B cell (primary cell): ENCODE data around the gene NOS3. TPM values are rescaled to one million over a fixed set of nuclear protein-coding genes. Genes with fewer than 3 reads are reported as not detected.

ENCODE experiments used
- ATAC-seq: fragments of 200-7000 bp; cut with Tn5 transposase; one replicate; pipeline ENCODE4 v1.10.0; 2021; ENCODE audit warnings: low read depth, mild to moderate bottlenecking, moderate number of reproducible peaks, moderate library complexity
- CTCF ChIA-PET: fragments of 350-600 bp; sonication (Branson Sonifier 250); formaldehyde crosslinking; loops from one replicate; lab custom pipeline; 2021; ENCODE audit warnings: antibody characterized with exemption, inconsistent platforms; lab: Charles Lee
- POLR2A ChIA-PET: fragments of 350-600 bp; sonication (Branson Sonifier 250); formaldehyde crosslinking; loops from one replicate; lab custom pipeline; 2021; ENCODE audit warnings: antibody characterized with exemption; lab: Charles Lee
- DNase-seq: peaks from one replicate; pipeline ENCODE4 v3.0.0; 2013
- H2AFZ ChIP-seq: 2 replicates; pipeline ENCODE4 v1.6.1; 2012; ENCODE audit warnings: mild to moderate bottlenecking, low read depth, low read length; ENCODE audit not compliant: insufficient read depth, poor library complexity, severe bottlenecking
- H3K27ac ChIP-seq, 2 donors: 1 replicate in 1 of 2; 2 replicates in 1 of 2; pipeline ENCODE4 v1.5.1; 2012 to 2013; ENCODE audit warnings: low read length in 2 of 2, mild to moderate bottlenecking in 2 of 2, moderate library complexity in 1 of 2
- H3K27me3 ChIP-seq, 4 experiments: fragments of 200-600 bp in 1 of 4; sonication (generic) in 1 of 4; replicated peaks in 1 of 4; 1 replicate in 2 of 4; 2 replicates in 2 of 4; pipeline versions ENCODE4 v1.6.1 to v1.7.0; 2013 to 2016; ENCODE audit warnings: low read length in 3 of 4, mild to moderate bottlenecking in 2 of 4, mixed read lengths in 1 of 4, moderate library complexity in 1 of 4; ENCODE audit not compliant: insufficient read depth in 4 of 4, control insufficient read depth in 3 of 4; ENCODE audit errors: control extremely low read depth in 1 of 4
- H3K36me3 ChIP-seq, 2 experiments: replicated peaks in 1 of 2; 1 replicate in 1 of 2; 2 replicates in 1 of 2; pipeline versions ENCODE4 v1.6.1 to v1.7.1; 2013; ENCODE audit warnings: low read length in 1 of 2; ENCODE audit not compliant: insufficient read depth in 2 of 2, control insufficient read depth in 1 of 2; ENCODE audit errors: control extremely low read depth in 1 of 2, extremely low read depth in 1 of 2
- H3K4me1 ChIP-seq, 2 donors: fragments of 200-600 bp in 1 of 2; sonication (generic) in 1 of 2; 1 replicate in 1 of 2; 2 replicates in 1 of 2; pipeline versions ENCODE4 v1.5.1 to v1.6.1; 2013 to 2017; ENCODE audit warnings: low read length in 2 of 2; ENCODE audit not compliant: control insufficient read depth in 2 of 2, insufficient read depth in 2 of 2
- H3K4me2 ChIP-seq: replicated peaks from 2 replicates; pipeline ENCODE3; 2012; ENCODE audit warnings: mild to moderate bottlenecking, low read depth, low read length; ENCODE audit not compliant: poor library complexity, severe bottlenecking
- H3K4me3 ChIP-seq, 5 experiments: fragments of 200-600 bp in 1 of 5; sonication (generic) in 1 of 5; 1 replicate in 3 of 5; 2 replicates in 2 of 5; pipeline versions ENCODE4 v1.5.1 to v1.7.0; 2011 to 2016; ENCODE audit warnings: low read length in 4 of 5, mild to moderate bottlenecking in 4 of 5, low read depth in 2 of 5, control low read depth in 1 of 5, moderate library complexity in 1 of 5; ENCODE audit not compliant: insufficient read depth in 1 of 5; ENCODE audit errors: control extremely low read depth in 1 of 5, extremely low read depth in 1 of 5
- H3K79me2 ChIP-seq: fragments of 200-600 bp; sonication (generic); one replicate; pipeline ENCODE4 v1.6.0; 2016; ENCODE audit warnings: low read length; ENCODE audit not compliant: control insufficient read depth, insufficient read depth
- H3K9ac ChIP-seq: fragments of 200-600 bp; sonication (generic); 2 replicates; pipeline ENCODE4 v1.6.1; 2017; ENCODE audit warnings: mild to moderate bottlenecking, low read length, moderate library complexity
- H3K9me3 ChIP-seq, 3 donors: one replicate each; pipeline versions ENCODE4 v1.6.1 to v1.7.1; 2013; ENCODE audit warnings: low read length in 2 of 3; ENCODE audit not compliant: control insufficient read depth in 2 of 3, insufficient read depth in 1 of 3; ENCODE audit errors: control extremely low read depth in 1 of 3
- H4K20me1 ChIP-seq: 2 replicates; pipeline ENCODE4 v1.6.0; 2012; ENCODE audit warnings: mild to moderate bottlenecking, low read length; ENCODE audit not compliant: insufficient read depth, control insufficient read depth, poor library complexity, severe bottlenecking
- H3K27ac Mint-ChIP-seq: one replicate; pipeline ENCODE4 v1.8.0; 2021; ENCODE audit warnings: mixed read lengths
- H3K27me3 Mint-ChIP-seq: one replicate; pipeline ENCODE4 v1.8.0; 2021; ENCODE audit warnings: mixed read lengths
- H3K4me1 Mint-ChIP-seq: one replicate; pipeline ENCODE4 v1.8.0; 2021; ENCODE audit warnings: mixed read lengths
- H3K4me3 Mint-ChIP-seq: one replicate; pipeline ENCODE4 v1.8.0; 2021; ENCODE audit warnings: mixed read lengths
- H3K9me3 Mint-ChIP-seq: one replicate; pipeline ENCODE4 v1.8.0; 2022; ENCODE audit warnings: mixed read lengths; ENCODE audit not compliant: insufficient read depth
- CTCF ChIP-seq: fragments of 200-600 bp; IDR thresholded peaks from one replicate; pipeline ENCODE4 v1.8.0; 2022; ENCODE audit warnings: antibody characterized with exemption, mild to moderate bottlenecking
- EZH2 ChIP-seq: IDR thresholded peaks from 2 replicates; pipeline ENCODE4 v1.6.1; 2012; ENCODE audit warnings: borderline replicate concordance, low read depth, mild to moderate bottlenecking, moderate library complexity, low read length; ENCODE audit not compliant: insufficient read depth, poor library complexity, severe bottlenecking
- WGBS: methylation state at CpG from one replicate; pipeline ENCODE4 v1.1.5; 2013; ENCODE audit warnings: missing lambda C conversion rate; ENCODE audit not compliant: insufficient coverage; 5-methylcytosine and 5-hydroxymethylcytosine counted together
- intact Hi-C: fragments of 100-400 bp; cut with micrococcal nuclease; formaldehyde crosslinking; loops from one replicate; pipeline ENCODE4 v1.10.0; 2022
- polyA plus RNA-seq: library from polyadenylated mRNA; depleted of rRNA; stranded (reverse); fragments of >200 nt; gene quantifications from 2 replicates; pipeline ENCODE4 v1.2.3, GENCODE V29; 2012
- total RNA-seq, 2 donors: library from RNA; stranded (reverse); fragments of 120-200 nt in 1 of 2; gene quantifications; 1 replicate in 1 of 2; 2 replicates in 1 of 2; pipeline versions ENCODE4 v1.2.3 to v1.2.4, GENCODE V29; 2013 to 2022

NOS3 gene
- total and polyA plus RNA-seq, 2 donors (not counting 1 experiment from before 2014, with no cell fraction given), result 0.39 to 0.54 TPM

GRCh38 chr7:151024435-151025056 lies 33.7 kb downstream of the NOS3 start, which contains the start of gene ATG9B:
TSS of gene ATG9B (minus strand) at chr7:151024494. CDS start at chr7:151024423, 71 bp downstream.
- 100% methylated on average over 1 of the region's 4 CpGs for WGBS
- H3K9me3 ChIP-seq, result no peaks in the 10 kb centered on the region
- TF ChIP-seq CTCF, result no peak
- TF ChIP-seq EZH2, result no peak
- Mint-ChIP-seq H3K4me3 (no peak within 1 kb of the TSS), H3K4me1 (peaks cover 23% of the 10 kb centered on the region), H3K9me3 (no peaks in the 10 kb centered on the region), H3K27me3 (peaks cover 29% of the 10 kb centered on the region), H3K27ac (no peak within 1 kb of the TSS)
- H3K4me2 ChIP-seq, result no peak within 1 kb of the TSS
- H3K79me2 ChIP-seq, result peaks cover 8% of the 10 kb centered on the region
- H3K4me1 ChIP-seq, result peaks cover 15 to 17% of the 10 kb centered on the region in 2 donors
- ATAC-seq (no peak), DNase-seq (no peak)
- no peak within 1 kb of the TSS for H3K4me3 ChIP-seq
- no peaks in the 10 kb centered on the region for H4K20me1 ChIP-seq
- no peak within 1 kb of the TSS for H3K9ac ChIP-seq
- H3K36me3 ChIP-seq, result no peaks in the 10 kb centered on the region
- ChIA-PET CTCF (interaction anchor here (1.2 kb wide), 1 partner anchor 16 kb away, joined by 3 read pairs; no protein-coding TSS in a partner anchor), POLR2A (no interaction called here)
- peaks cover 0 to 51% (median 24%) of the 10 kb centered on the region in 4 experiments for H3K27me3 ChIP-seq
- H2AFZ ChIP-seq, result no peak within 1 kb of the TSS
- H3K27ac ChIP-seq, result no peak within 1 kb of the TSS
- intact Hi-C loops, result loop anchor here (5.0 to 10.0 kb wide), 2 partner anchors 660 to 1252 kb away; partner anchors contain the start of genes REPIN1 and ZNF467
